DND-41 (cell line): ENCODE measurements around the gene POU2F3.

Source experiments
- EZH2 ChIP-seq: IDR thresholded peaks from 3 replicates; pipeline ENCODE4 v1.6.1; 2012; ENCODE audit warnings: borderline replicate concordance, low read depth, mild to moderate bottlenecking, moderate library complexity, low read length, inconsistent platforms; ENCODE audit not compliant: severe bottlenecking
- TF ChIP-seq, protein P1 (sequence below): IDR thresholded peaks from 2 replicates; pipeline ENCODE4 v1.5.1; 2012; ENCODE audit warnings: borderline replicate concordance, low read length, moderate library complexity, mild to moderate bottlenecking; ENCODE audit not compliant: poor library complexity, severe bottlenecking; ENCODE audit errors: extremely low read depth

- TF ChIP-seq, protein P1, sequence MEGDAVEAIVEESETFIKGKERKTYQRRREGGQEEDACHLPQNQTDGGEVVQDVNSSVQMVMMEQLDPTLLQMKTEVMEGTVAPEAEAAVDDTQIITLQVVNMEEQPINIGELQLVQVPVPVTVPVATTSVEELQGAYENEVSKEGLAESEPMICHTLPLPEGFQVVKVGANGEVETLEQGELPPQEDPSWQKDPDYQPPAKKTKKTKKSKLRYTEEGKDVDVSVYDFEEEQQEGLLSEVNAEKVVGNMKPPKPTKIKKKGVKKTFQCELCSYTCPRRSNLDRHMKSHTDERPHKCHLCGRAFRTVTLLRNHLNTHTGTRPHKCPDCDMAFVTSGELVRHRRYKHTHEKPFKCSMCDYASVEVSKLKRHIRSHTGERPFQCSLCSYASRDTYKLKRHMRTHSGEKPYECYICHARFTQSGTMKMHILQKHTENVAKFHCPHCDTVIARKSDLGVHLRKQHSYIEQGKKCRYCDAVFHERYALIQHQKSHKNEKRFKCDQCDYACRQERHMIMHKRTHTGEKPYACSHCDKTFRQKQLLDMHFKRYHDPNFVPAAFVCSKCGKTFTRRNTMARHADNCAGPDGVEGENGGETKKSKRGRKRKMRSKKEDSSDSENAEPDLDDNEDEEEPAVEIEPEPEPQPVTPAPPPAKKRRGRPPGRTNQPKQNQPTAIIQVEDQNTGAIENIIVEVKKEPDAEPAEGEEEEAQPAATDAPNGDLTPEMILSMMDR: no peak
- TF ChIP-seq EZH2: no peak
Measured at GRCh38 chr11:120318906-120319305, 79.0 kb downstream of the POU2F3 start.
